Measurements from ENCODE around the gene TRAPPC6A.
A peak's percentile ranks its signal among the peaks of the same experiment; 100 is the strongest.

Gene TRAPPC6A

DNA sequence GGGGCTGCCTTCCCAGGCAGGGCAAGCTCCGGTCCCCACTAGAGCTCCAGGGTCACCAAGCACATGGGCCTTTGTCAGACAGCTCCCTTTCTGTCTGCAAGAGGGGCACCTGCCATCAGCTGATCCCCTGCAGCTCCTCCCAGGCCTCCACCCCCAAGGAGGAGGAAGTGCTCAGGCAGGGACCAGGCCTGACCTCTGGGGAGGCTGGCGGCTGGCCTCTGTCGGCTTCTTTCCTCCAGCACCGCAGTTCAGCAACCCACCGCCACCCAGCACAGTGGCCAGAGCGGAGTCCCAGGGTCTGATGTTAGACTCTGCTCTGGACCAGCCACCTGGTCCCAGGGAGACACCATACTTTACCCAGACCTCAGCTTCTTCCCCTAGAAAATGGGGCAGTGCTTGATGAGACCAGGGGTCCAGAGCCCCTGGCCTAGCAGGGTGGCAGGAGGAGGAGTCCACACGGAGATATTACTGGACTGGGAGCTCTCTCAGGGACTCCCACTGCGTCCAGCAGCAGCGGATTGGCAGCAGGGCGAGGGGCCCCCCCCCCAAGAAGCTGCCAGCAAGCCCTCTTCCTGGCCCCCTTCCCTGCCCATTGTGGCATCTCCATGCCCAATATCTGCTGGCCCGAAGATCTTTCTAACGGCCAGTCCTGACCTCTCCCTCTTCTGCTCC lies 41.4 kb downstream of the TRAPPC6A start:
- TF ChIP-seq, protein P1, sequence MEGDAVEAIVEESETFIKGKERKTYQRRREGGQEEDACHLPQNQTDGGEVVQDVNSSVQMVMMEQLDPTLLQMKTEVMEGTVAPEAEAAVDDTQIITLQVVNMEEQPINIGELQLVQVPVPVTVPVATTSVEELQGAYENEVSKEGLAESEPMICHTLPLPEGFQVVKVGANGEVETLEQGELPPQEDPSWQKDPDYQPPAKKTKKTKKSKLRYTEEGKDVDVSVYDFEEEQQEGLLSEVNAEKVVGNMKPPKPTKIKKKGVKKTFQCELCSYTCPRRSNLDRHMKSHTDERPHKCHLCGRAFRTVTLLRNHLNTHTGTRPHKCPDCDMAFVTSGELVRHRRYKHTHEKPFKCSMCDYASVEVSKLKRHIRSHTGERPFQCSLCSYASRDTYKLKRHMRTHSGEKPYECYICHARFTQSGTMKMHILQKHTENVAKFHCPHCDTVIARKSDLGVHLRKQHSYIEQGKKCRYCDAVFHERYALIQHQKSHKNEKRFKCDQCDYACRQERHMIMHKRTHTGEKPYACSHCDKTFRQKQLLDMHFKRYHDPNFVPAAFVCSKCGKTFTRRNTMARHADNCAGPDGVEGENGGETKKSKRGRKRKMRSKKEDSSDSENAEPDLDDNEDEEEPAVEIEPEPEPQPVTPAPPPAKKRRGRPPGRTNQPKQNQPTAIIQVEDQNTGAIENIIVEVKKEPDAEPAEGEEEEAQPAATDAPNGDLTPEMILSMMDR (IDR thresholded peaks at IDR 0.05), result no peak

DNA sequence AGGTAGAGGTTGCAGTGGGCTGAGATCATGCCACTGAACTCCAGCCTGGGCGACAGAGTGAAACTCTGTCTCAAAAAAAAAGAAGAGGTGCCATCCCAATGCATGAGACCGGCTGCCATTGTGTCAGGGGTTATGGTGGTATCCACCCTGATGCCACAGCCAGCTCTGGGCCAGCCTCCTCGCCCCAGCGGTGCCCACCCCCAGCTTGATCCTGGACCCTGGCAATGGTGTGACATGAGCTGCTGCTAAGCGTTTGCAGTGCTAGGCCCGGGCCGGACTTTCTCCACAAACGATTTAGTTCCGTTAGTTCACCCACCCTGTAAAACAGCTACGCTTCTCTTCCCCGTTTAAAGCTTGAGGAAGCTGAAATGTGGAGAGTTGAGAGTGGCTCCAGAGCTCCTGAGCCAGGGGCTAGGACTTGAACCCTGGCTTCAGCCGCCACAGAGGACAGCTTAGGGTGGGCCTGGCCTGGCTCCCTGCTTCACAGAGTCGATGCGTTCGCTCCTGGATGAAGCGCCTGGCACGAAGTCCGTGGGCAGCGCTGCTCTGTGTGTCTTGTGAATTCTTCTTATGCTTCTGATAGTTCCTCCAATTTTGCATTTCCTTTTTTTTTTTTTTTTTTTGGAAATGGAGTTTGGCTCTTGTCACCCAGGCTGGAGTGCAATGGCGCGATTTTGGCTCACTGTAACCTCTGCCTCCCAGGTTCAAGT lies 42.7 kb downstream of the TRAPPC6A start:
- TF ChIP-seq, protein P1 (IDR thresholded peaks at IDR 0.05), result no peak

DNA sequence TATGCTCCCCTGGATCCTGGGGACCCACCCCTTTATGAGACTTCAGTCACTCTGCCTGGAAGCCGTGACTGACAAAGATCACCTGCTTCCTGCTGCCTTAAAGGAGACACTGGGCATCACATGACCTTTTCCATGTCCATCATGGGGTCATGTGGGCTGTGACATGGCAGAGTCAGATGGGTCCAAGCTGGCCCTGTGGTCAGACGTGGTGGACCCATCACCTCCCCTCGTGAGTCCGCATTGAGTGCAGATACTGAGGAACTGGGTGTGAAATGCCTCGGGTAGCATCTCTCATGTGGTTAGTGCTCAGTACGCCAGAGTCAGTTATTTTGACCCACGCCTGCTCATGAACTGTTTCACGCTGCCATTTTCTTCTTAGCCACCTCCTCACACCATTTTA lies 44.4 kb downstream of the TRAPPC6A start:
- TF ChIP-seq, protein P1 (IDR thresholded peaks at IDR 0.05), result no peak

DNA sequence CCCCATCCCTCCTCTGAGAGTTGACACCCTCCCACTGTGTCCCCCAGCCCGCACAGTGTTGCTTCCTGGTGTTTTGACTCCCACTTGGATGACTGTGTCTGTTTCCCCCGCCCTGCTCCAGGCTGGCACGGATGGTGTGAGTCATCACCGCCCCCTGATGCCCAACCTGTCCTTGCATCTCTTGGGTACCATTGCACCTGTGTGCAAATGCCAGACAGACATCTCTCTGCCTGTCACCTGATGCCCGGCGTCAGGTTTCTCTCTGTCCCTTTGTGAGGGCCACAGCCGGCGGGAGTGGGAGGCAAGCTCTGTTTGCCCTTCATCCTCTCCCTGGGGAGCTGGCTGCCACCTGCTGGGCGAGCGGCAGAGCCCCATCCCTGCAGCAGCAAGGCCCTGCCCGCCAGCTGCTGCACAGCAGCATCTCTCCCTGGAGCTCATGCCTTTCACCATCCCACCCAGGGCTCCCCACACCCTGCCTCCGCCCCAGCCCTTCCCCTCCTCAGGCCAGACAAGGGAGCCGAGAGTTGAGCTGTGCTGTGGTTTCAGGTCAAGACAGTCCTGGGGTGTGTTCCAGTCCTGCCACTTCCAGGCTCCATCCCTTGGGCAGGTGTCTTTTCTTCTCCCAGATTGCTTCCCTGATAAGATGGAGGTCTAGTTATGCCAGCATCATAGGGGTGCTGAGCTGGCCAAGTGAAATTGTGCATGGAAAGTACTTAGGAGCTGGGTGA lies 47.0 kb downstream of the TRAPPC6A start:
- TF ChIP-seq, protein P1 (IDR thresholded peaks at IDR 0.05), result peak; percentile 24; the same call in 1 of the 2 replicates

DNA sequence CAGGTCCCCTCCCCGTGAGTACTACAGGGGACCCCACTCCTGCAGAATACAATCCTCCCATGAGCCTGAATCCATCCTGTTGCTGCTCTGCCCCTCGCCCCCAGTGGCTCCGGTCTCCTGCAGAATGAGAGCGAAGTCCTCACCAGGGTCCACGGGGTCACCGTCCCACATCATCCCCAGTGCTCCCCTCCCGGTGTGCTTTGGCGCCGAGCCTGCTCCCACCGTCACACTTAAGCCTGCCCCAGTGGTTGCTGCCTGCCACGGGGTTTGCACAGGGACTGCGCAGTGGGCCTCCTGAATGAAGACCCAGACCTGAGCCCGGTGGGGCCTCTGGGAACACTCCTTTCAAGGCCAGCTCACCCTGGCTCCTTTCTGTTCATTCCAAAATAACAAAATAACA lies 47.8 kb downstream of the TRAPPC6A start:
- TF ChIP-seq, protein P1 (IDR thresholded peaks at IDR 0.05), result no peak

DNA sequence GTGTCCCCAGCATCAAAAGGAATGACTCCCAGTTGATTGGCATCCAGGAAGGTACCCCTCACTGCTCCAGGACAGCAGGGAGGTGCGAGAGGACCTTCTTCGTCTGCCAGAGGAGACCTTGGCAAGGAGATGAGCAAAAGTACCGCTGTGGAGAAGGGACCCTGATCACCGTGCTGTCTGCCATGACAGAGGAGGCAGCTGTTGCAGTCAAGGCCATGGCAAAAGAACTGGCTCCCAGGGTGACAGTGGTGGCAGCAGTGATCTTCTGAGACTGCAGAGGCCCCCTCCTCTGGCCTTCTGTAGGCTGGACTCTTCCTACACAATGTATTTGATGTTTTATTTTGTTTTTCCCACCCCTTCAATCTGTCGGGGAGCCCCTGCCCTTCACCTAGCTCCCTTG lies 49.2 kb downstream of the TRAPPC6A start:
- TF ChIP-seq, protein P1 (IDR thresholded peaks at IDR 0.05), result no peak

DNA sequence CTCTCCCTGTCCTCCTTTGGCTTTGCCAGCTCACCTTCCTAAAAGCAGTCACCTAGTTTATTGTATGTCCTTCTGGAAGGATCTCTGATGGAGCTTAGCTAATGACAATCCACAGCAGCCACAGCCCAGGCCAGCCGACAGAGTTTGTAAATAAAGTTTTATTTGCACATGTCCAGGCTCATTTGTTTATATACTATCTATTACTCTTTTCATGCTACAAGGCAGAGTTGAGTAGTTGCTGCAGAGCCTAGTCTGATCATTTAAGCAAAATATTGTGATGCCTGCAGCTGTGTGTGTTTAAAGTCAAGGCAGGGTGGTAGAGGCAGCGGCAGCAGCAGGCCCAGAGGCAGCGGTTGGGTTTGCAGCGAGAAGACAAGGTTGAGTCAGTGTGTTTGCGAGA lies 49.9 kb downstream of the TRAPPC6A start:
- TF ChIP-seq, protein P1 (IDR thresholded peaks at IDR 0.05), result no peak
